Lung (tissue), 12 donors: Measurements from ENCODE around the gene FCHO1. TPM values are rescaled to one million over a fixed set of nuclear protein-coding genes. Genes with fewer than 3 reads are reported as not detected.

Experiments used
- ATAC-seq: fragments of 200-7000 bp; cut with Tn5 transposase; one replicate; pipeline ENCODE4 v1.9.1; 2020; ENCODE audit warnings: moderate number of reproducible peaks; ENCODE audit not compliant: insufficient read depth, low FRiP score
- DNase-seq, 3 donors: peaks; one replicate each; pipeline ENCODE4 v3.0.0-alpha.2; 2013 to 2017
- H3K27ac ChIP-seq, 2 donors: one replicate each; pipeline ENCODE4 v1.5.1; 2013; ENCODE audit warnings: mild to moderate bottlenecking in 2 of 2, moderate library complexity in 2 of 2, control low read depth in 1 of 2, inconsistent platforms in 1 of 2, low read depth in 1 of 2, low read length in 1 of 2
- H3K27me3 ChIP-seq, 3 donors: one replicate each; pipeline ENCODE4 v1.5.1; 2013; ENCODE audit warnings: low read length in 2 of 3; ENCODE audit not compliant: control insufficient read depth in 3 of 3, insufficient read depth in 3 of 3
- H3K36me3 ChIP-seq, 4 donors: one replicate each; pipeline ENCODE4 v1.5.1; 2013; ENCODE audit warnings: low read length in 4 of 4, mild to moderate bottlenecking in 1 of 4, moderate library complexity in 1 of 4; ENCODE audit not compliant: control insufficient read depth in 4 of 4, insufficient read depth in 4 of 4
- H3K4me1 ChIP-seq, 5 donors: one replicate each; pipeline ENCODE4 v1.5.1; 2013; ENCODE audit warnings: low read length in 5 of 5, mild to moderate bottlenecking in 2 of 5, moderate library complexity in 1 of 5; ENCODE audit not compliant: control insufficient read depth in 5 of 5, insufficient read depth in 5 of 5
- H3K4me3 ChIP-seq: one replicate; pipeline ENCODE4 v1.5.1; 2013; ENCODE audit warnings: mild to moderate bottlenecking, control low read depth, moderate library complexity
- H3K9ac ChIP-seq, 2 donors: one replicate each; pipeline ENCODE4 v1.5.1; 2013; ENCODE audit warnings: low read length in 2 of 2, control low read depth in 1 of 2; ENCODE audit not compliant: insufficient read depth in 1 of 2
- H3K9me3 ChIP-seq, 4 donors: one replicate each; pipeline ENCODE4 v1.5.1; 2013; ENCODE audit warnings: low read length in 3 of 4, mild to moderate bottlenecking in 1 of 4, moderate library complexity in 1 of 4; ENCODE audit not compliant: control insufficient read depth in 4 of 4, insufficient read depth in 3 of 4
- WGBS, 2 donors: extraction: QIAGEN DNeasy Blood & Tissue Kit; methylation state at CpG; one replicate each; pipeline ENCODE4 v1.1.7; 2013; 5-methylcytosine and 5-hydroxymethylcytosine counted together
- polyA plus RNA-seq, 2 donors: library from polyadenylated mRNA; stranded (reverse); fragments of 200-250 nt; gene quantifications; one replicate each; pipeline ENCODE4 v1.2.1, GENCODE V29; 2013
- total RNA-seq, 2 donors: library from RNA; depleted of rRNA in 1 of 2; stranded (reverse); fragments of >200 nt in 1 of 2; gene quantifications; one replicate each; pipeline ENCODE4 v1.2.1, GENCODE V29; 2014 to 2021
- TF ChIP-seq, protein P1 (sequence below): IDR thresholded peaks from 2 replicates; pipeline ENCODE4 v1.5.1; 2012; ENCODE audit warnings: mild to moderate bottlenecking; ENCODE audit errors: control extremely low read depth, extremely low read depth
- donor health status: control.
- donor health status: control.
- donor health status: Bipolar disorder and iron deficiency.
- donor health status: healthy.
- donor health status: DM: yes; HTN: yes; CAD: no.

Gene FCHO1
- total and polyA plus RNA-seq, 4 donors = 3.2 to 10.4 (median 7.8) TPM

DNA sequence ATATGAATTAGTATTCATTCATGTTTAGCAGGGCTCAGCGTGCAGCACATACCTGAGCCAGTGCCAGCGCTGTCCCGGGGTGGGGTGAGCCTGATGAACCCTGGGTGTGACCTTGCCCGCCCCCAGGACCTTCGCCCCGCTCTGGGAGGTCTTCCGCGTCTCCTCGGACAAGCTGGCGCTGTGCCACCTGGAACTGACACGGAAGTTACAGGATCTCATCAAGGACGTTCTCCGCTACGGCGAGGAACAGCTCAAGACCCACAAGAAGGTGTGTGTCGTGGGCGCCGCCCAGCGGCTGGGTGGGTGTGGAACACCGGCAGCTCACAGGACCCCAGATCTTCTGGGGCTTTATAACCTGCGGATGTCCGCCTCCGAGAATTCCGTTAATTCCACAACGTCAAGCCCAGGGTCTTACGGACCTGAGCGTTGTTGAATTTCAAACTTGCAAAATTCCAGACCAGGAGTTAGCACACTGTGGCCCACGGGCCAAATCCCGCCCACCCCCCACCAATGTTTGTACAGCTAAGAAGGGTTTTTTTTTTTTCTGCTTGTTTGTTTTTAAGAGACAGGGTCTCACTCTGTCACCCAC, 15.4 kb downstream of the FCHO1 start:
- DNase-seq (peak; percentile 65 to 77 (median 76)), ATAC-seq (peak; percentile 51)
- H3K9ac ChIP-seq = no peak overlapping the region
- no peaks in the 10 kb centered on the region for H3K27me3 ChIP-seq
- H3K36me3 ChIP-seq = no peaks in the 10 kb centered on the region
- no peaks in the 10 kb centered on the region for H3K9me3 ChIP-seq
- WGBS, 2 donors = 20 to 27% methylated on average over 29 of the region's 29 CpGs
- H3K4me3 ChIP-seq = no peak overlapping the region
- H3K4me1 ChIP-seq = peaks cover 0 to 11% (median 3%) of the 10 kb centered on the region in 5 donors
- TF ChIP-seq, protein P1, sequence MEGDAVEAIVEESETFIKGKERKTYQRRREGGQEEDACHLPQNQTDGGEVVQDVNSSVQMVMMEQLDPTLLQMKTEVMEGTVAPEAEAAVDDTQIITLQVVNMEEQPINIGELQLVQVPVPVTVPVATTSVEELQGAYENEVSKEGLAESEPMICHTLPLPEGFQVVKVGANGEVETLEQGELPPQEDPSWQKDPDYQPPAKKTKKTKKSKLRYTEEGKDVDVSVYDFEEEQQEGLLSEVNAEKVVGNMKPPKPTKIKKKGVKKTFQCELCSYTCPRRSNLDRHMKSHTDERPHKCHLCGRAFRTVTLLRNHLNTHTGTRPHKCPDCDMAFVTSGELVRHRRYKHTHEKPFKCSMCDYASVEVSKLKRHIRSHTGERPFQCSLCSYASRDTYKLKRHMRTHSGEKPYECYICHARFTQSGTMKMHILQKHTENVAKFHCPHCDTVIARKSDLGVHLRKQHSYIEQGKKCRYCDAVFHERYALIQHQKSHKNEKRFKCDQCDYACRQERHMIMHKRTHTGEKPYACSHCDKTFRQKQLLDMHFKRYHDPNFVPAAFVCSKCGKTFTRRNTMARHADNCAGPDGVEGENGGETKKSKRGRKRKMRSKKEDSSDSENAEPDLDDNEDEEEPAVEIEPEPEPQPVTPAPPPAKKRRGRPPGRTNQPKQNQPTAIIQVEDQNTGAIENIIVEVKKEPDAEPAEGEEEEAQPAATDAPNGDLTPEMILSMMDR = peak; percentile 70
- H3K27ac ChIP-seq = no peak overlapping the region

DNA sequence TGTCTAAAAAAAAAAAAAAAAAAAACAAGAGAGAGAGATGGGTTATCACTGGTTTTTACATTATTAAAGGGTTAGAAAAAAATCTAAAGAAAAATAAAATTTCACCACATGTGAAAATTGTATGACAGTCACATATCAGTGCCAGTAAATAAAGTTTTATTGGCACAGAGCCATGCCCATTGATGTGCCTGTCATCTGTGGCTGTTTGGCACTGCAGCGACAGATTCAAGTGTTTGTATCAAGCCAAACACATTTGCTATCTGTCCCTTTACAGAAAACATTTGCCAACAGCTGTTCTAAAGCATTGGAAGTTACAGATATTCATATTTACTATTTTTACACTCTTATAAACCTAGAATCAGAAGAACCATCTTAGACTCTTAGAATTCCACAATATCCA, 16.3 kb downstream of the FCHO1 start:
- H3K9ac ChIP-seq = no peak overlapping the region
- H3K36me3 ChIP-seq = peaks cover 0 to under 1% (median 0%) of the 10 kb centered on the region in 4 donors
- ATAC-seq = no peak
- H3K9me3 ChIP-seq = no peaks in the 10 kb centered on the region
- no peaks in the 10 kb centered on the region for H3K27me3 ChIP-seq
- peak in 2 of 3 donors; percentile 42 to 43 for DNase-seq
- TF ChIP-seq, protein P1 = no peak
- 64 to 76% methylated on average over 1 of the region's 1 CpG for WGBS, 2 donors
- no peak overlapping the region for H3K4me3 ChIP-seq
- H3K4me1 ChIP-seq = peaks cover 0 to 11% (median 3%) of the 10 kb centered on the region in 5 donors
- H3K27ac ChIP-seq = no peak overlapping the region

DNA sequence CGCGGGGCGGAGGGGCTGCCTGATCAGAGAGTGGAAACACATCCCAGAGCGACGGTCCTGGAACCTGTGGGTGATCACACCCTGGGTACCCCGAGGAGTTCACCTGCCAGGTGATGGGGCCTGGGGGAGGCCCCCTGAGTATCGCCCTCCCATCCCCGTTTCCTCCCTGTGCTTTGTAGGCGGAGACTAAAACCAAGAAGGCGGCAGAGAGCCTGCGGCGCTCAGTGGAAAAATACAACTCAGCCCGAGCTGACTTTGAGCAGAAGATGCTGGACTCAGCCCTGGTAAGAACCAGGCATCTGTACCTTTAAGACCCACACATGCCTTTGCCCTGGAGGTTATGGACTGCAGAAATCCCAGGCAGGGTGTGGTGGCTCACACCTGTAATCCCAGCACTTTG, 19.3 kb downstream of the FCHO1 start:
- H3K27ac ChIP-seq = no peak overlapping the region
- ATAC-seq (no peak), DNase-seq (no peak)
- peaks cover 0 to 11% (median 3%) of the 10 kb centered on the region in 5 donors for H3K4me1 ChIP-seq
- no peak overlapping the region for H3K4me3 ChIP-seq
- no peaks in the 10 kb centered on the region for H3K9me3 ChIP-seq
- H3K9ac ChIP-seq = no peak overlapping the region
- 81 to 91% methylated on average over 13 of the region's 13 CpGs for WGBS, 2 donors
- TF ChIP-seq, protein P1 = no peak
- H3K27me3 ChIP-seq = no peaks in the 10 kb centered on the region
- peaks cover 0 to 1% (median 0%) of the 10 kb centered on the region in 4 donors for H3K36me3 ChIP-seq

DNA sequence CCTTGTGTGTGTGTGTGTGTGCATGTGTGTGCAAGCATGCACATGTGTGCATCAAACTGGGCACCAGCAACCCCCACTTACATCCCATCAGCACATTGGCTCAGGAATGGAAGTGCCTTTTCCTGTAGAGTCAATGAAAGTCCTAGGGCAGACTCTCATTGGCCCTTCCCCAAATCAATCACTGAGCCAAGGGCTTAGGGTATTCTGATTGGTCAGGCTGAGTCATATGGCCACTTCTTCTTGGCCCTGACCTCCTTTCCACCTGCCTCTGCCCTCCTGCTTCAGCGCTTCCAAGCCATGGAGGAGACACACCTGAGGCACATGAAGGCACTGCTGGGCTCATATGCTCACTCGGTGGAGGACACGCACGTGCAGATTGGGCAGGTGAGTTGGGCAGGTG, 20.9 kb downstream of the FCHO1 start:
- H3K27me3 ChIP-seq = no peaks in the 10 kb centered on the region
- ATAC-seq = no peak
- 95 to 96% methylated on average over 4 of the region's 4 CpGs for WGBS, 2 donors

More for the DNA sequence above, 20.9 kb downstream of the FCHO1 start:
- Histone ChIP-seq H3K36me3 (peaks cover 0 to 1% (median 0%) of the 10 kb centered on the region in 4 donors), H3K4me3 (no peak overlapping the region), H3K9ac (no peak overlapping the region), H3K4me1 (peaks cover 0 to 5% (median 0%) of the 10 kb centered on the region in 5 donors), H3K27ac (no peak overlapping the region), H3K9me3 (peaks cover 0 to 1% (median 0%) of the 10 kb centered on the region in 4 donors)
- no peak for DNase-seq
- TF ChIP-seq, protein P1 = no peak
